ENCODE measurements around the gene CFAP161.

CFAP161 gene, protein sequence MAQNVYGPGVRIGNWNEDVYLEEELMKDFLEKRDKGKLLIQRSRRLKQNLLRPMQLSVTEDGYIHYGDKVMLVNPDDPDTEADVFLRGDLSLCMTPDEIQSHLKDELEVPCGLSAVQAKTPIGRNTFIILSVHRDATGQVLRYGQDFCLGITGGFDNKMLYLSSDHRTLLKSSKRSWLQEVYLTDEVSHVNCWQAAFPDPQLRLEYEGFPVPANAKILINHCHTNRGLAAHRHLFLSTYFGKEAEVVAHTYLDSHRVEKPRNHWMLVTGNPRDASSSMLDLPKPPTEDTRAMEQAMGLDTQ

DNA sequence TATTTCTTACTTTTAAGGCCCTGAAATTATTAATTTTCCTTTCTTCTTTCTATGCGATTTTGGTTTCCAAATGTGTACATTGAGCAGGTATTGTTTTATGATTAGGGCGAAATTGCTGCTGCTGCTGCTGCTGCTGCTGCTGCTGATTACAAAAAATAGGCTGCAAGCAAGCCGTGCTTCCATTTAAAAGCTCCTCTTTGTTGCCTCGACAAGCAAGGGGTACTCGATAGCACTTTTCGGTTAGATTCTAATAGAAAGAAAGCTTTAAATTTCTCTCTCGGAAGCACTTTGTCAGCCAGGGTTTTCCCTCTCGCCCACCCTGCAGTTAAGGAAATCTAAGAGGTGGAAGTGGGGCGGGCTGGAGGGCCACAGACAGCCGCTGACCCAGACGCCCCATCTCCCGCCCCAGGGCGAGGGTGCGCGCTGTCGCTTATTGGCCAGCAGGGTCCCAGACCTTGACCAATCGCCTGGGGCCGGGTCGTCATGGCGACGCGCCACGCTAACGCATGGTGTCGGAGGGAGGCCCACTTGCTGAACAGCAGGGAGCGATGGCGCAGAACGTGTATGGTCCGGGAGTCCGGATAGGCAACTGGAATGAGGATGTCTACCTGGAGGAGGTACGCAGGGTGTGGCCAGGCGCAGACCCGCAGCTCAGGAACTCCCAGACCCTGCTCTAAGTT lies at the start of gene CFAP161:
Gene CFAP161 (plus strand): TSS at position 489 of the 680 bp plus-strand sequence. CDS start 60 bp downstream, at position 549.
- DNase-seq (ENCODE audit: low read depth, low spot score) = no peak

DNA sequence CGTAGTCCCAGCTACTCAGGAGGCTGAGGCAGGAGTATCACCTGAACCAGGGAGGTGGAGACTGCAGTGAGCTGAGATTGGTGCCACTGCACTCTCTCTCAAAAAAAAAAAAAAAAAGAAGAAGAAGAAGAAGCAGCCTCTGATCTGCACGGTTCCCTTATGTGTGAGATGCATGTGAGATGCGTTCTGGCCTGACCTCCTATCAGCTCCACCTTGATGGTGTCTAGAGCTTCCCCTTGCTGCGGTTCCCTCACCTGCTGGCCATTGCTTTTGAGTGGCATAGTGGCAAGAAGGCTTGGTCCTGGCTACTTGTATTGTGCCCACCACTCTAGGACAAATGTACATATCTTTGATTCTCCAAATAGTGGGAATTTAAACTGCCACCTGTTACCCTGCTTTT lies 49.4 kb upstream of the CFAP161 start:
- no peak for DNase-seq (ENCODE audit: low read depth, low spot score)

DNA sequence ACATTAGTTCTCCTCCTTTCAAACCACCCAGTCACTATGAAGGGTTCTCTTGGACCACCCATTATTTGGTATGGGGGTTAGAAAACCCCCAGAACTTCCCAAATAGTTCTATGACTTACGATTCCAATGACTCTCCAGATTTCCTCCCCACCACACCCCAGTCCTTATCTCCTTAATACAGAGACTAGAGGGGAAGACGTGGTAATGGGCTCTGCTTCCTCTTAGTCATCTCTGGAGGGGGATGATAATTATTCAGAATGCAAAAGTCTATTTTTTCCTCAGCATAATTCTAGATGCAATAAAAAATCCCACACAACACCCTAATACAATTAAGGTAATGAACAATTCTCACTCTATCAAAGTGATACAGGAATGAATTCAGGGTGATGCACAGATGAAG lies 48.9 kb upstream of the CFAP161 start:
- no peak for DNase-seq (ENCODE audit: low read depth, low spot score)

DNA sequence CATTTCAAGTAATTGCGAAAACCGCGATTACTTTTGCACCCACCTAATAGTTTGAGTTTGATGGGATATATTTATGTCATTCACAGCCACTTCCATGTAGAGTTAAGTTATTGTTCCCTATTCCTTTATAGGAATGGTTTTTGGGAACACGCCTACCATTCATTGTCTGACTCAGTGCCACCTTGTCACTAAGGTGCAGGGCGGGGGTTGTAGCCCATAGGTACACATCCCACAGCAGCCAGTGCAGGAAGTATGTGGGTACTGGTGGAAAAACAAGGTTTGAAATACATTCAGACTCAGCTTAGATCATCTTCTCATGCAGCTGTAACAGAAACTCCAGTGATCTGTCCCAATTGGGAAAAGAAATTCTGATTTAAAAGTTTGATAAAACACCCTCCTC lies 48.2 kb upstream of the CFAP161 start:
- DNase-seq (ENCODE audit: low read depth, low spot score) = no peak

DNA sequence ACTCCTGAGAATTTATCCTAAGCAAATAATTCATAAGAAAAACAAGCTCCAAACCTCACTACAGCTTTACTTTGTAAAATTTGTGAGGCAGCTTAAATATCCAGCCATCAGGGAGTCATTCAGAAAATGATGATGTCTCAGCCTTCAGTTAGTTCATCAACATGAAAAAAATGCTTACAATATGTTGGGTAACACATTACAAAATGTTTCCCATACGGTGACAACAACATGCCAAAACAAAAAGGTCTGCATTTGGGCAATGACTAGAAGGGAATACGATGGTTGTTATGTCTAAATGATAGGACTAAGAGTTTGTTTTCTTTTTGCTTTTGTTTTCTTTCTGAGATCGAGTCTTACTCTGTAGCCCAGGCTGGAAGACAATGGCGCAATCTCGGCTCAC lies 47.0 kb upstream of the CFAP161 start:
- no peak for DNase-seq (ENCODE audit: low read depth, low spot score)

DNA sequence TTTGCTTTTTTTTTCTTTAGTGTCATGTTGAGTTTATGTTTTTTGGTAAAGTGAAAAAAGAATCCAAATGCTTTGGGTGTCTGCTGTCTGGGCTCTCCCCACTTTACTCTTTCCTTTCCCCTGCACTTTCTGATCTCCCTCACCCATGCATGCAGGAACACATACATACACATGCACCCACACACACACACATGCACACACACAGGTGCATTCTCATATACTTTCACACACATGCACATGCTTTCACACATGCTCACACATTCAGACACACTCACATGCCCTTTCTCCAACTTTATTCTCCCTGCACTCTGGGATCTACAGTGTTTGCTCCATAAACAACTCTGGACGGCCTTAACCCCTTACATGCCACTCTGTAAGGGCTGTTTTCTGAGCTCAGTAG lies 46.4 kb upstream of the CFAP161 start:
- no peak for DNase-seq (ENCODE audit: low read depth, low spot score)

DNA sequence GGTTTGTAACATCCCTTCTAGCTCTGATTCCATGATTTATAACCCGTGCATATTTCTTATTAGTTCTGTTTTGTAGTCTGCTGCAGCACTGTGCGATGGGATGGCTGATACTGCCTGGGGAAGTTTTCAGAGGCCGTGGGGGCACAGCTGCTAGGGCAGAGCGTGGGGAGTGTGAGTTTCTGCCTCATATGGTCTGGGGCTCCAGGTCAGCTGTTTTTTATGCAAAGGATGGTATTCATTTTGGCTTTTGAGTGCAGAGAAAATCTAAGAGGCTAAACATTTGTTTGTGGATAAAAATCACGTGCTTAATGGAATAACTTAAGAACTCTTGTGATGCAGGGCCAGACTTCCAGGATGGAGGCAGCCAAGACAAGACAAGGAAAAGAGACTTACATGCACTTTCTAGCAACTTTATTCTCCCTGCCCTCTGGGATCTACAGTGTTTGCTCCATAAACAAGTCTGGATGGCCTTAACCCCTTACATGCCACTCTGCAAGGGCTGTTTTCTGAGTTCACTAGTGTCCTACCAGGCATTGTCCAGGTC lies 45.5 kb upstream of the CFAP161 start:
- DNase-seq (ENCODE audit: low read depth, low spot score) = no peak

DNA sequence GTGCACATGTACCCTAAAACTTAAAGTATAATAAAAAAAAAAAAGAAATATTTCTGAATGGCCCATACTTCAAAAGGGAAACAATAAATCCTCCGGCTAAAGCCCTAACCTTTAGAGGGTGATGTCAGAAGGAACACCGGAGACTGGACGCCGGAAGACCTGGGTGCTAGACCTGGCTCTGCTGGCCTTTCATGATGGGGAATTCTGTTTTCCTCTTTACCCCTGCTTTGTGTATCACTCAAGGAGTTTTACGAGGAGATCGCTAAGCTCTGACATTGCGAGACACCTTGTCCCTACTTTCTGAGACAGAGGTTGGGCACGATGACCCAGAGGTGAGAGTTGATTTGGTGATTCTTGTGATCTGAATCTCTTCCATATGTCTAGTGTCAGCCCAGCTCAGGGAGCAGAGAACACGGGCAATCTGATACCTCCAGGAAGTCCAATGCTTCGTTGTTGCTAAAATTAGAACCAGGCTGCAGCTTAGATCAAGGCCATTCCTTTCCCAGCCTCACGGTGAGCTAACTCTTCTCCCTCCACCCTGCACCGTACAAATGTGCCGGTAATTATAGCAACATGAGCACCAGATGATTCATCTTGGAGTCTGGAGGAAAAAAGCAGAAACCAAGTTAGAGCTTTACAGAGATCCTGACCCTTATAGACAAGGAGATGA lies 42.0 kb upstream of the CFAP161 start:
- no peak for DNase-seq (ENCODE audit: low read depth, low spot score)

DNA sequence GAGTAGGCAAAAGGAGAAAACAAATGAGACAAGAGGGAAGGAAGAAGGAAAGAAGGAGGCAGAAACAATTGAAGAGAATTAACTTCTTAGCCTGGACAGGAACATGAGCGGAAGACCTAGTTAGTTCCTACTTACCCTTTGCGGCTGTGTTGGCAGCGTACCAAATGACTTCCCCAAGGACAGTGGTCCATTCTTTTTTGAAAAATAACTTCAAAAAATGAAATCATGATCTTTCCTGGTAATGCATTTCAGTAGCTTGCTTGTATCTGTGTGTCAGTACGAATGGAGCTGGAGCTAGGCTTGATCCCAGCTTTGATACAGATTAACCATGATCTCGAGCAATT lies 41.5 kb upstream of the CFAP161 start:
- no peak for DNase-seq (ENCODE audit: low read depth, low spot score)

DNA sequence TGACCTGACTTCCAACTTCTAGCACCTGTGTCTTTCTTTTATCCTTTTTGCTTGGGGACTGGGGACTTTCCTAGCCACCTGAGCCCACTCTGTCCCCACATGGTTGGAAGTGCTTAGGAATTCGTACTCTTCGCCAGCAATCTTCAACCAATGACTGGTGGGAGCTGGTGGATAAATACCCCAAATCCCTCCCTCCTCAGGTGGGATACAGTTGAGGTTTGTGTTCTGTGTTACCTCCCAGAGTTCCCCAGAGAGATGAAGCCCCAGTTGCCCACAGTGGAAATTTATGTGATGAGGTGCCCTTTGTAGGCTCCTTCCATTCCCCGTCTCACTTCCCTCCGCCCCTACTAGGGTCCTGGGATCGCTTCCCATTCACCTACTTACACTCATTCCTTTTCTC lies 40.1 kb upstream of the CFAP161 start:
- no peak for DNase-seq (ENCODE audit: low read depth, low spot score)

DNA sequence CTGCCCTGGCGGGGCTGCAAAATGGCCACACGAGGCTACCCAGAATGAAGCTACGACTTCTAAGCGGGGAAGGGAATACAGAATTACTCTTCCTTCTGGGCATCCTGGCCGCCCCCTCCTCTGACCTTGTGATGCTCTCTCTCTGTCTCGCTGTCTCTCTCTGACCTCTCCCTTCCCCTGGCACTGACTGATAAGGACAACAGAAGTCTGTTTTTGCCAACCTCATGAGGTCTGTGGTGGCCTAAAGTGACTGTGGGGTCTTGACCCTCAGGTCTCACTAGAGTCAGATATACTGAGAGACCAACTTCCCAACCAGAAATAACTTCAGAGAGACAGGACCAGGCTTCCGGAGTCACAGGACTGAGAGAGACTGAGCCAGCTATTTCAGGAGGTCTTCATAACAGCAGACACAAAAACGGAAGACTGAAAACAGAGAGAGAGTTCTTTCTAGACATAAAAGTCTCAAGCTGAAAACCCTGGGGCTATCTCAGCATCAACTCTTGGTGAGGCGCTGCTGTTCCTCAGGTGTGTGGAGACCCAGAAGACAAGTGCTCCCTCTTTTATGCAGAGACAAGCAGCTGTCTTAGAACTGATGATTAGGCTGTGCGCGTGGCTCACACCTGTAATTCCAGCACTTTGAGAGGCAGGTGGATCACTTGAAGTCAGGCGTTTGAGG lies 38.2 kb upstream of the CFAP161 start:
- no peak for DNase-seq (ENCODE audit: low read depth, low spot score)

DNA sequence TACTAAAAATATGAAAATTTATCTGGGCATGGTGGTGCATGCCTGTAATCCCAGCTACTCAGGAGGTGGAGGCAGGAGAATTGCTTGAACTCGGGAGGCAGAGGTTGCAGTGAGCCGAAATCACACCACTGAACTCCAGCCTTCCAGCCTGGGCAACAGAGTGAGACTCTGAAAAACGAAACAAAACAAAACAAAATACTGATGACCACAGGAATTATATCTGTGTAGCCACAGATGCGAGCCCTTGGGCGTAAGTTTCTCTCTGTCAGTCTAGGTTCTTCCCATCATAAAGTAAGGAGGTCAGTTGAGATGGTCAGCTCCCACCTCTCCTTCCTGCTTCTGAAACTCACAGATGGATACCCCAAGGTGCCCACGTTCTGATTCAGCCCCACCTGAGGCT lies 37.7 kb upstream of the CFAP161 start:
- no peak for DNase-seq (ENCODE audit: low read depth, low spot score)

DNA sequence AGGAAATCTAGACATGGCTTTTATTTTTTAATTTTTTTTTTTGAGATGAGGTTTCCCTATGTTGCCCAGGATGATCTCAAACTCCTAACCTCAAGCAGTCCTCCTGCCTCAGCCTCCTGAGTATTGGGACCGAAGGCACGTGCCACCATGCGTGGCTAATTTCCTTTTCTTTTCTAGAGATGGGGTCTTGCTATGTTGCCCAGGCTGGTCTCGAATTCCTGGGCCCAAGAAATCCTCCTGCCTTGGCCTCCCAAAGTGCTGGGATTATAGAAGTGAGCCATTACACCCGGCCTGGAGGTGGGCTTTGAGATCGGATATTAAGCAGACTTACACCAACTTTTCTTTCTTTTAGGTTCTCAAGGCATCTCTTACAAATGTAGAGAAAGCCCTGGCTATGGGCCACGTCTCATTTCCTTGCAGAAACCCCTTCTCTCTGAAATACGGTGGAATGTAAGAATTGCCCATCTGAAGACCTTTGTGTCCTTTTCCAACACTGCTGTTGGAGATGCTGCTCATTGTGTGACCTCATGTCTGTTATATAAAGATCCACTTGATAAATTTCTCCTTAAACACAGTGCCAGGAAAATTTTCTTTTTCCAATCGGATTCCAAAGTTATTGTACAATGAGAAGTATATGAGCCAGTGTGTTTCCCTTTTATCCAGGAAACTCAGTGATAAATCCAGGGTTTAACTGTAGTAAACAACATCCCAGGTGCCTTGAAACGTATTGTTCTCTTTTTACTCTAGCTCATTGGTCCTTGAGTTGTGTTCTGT lies 36.8 kb upstream of the CFAP161 start:
- no peak for DNase-seq (ENCODE audit: low read depth, low spot score)

DNA sequence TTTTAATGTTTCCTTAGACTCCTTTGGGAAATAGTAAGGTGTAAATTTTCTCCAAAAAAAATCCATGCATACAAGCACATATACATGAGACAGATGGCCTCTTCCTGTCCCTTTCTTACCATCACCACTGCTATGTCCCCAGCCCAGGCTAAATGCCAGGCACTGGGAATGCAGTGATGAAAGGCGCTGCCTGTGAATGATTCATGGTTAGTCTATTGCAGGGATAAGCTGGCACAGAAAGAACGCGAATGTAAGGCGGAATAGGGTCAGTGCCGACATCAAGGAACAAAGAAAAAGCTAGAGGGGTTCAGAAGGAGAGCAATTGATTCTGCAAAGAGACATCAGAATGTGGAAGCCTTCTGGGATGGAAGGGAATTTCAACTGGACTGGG lies 36.2 kb upstream of the CFAP161 start:
- no peak for DNase-seq (ENCODE audit: low read depth, low spot score)

DNA sequence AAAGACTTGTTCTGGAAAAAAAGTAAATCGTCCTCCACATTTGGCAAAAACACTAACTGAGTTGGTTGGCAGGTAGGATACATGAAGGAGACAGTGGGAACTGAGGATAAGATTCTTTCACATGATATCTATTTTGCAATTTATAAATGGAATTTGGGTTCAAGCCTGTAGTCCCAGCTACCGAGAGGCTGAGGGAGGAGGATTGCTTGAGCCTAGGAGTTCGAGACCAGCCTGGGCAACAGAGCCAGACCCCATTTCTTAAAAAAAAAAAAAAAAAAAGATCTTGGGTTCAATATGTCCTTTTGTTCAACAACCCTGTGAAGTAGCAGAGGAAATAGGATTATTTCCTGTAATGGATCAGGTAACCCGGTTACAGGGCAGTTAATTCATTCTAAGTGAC lies 35.7 kb upstream of the CFAP161 start:
- no peak for DNase-seq (ENCODE audit: low read depth, low spot score)

DNA sequence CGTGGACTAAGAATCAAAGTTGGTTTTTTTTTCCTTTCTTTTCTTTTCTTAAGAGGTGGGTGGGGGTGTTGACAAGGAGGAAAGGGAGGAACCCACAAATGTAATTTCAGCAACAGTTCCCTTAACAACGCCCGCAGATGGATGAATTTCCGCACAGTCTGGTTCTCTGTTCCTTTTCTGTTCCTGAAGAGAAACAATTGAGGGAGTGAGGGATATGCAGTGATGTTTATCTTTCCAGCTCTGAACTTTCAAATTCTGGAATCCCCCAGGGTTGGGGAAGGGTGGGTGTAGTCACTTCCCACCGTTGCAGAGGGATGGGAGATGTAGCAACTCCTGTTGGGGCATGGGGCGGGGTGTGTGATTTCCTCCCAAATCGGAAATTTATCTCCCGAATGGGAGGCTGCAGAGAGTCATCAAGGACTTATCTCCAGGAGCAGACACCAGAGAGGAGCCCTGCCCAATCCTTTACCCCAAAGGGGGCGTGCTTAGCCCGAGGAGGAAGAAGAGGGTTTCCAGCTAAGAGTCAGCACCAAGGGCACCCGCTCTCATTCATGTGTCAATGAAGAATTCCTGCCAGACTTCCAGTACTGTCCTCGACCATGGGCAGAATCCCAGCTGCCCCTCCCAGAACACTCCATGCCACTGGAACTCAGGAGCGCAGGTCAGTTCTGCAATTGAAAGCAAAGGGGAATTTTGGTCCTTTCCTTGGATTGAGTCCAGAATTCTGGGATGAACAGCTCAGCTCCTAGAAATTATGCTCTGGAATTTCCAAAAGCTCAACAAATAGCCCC lies 35.0 kb upstream of the CFAP161 start:
- no peak for DNase-seq (ENCODE audit: low read depth, low spot score)

DNA sequence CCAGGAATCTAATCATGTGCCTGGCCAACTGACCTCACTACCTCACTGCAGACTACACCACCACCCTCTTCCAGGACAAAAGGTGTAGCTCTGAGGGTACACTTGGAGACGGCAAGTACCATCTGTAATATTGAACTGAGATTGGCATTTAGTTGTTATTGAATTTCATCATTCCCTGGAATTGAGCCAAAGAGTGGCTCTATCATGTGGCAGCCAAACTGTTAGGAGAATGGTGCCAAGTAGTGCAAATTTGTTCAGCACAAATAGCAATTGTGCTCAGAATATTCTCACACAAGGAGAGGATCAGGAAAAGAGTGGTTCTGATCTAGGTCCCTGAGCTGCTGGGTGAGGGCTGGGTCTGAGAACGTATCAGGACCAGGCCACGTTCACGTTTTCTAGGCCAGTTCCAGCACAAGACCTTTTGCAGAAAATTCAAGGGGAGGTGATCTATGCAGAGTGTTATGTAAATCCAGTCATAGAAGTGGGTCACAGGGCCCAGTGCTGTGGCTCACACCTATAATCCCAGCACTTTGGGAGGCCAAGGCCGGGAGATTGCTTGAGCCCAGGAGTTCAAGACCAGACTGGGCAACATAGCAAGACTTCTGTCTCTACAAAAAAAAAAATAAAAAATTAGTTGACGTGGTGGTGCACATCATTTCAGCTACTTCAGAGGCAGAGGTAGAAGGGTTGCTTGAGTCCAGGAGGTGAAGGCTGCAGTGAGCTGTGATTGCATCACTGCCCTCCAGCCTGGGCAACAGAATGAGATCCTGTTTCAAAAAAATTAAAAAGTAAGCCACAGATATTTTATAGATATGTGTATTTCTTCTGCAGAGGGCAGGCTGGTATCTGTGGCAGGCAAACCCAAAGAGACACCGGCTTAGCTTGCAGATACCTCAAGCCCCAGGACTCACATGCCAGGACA lies 31.9 kb upstream of the CFAP161 start:
- no peak for DNase-seq (ENCODE audit: low read depth, low spot score)

DNA sequence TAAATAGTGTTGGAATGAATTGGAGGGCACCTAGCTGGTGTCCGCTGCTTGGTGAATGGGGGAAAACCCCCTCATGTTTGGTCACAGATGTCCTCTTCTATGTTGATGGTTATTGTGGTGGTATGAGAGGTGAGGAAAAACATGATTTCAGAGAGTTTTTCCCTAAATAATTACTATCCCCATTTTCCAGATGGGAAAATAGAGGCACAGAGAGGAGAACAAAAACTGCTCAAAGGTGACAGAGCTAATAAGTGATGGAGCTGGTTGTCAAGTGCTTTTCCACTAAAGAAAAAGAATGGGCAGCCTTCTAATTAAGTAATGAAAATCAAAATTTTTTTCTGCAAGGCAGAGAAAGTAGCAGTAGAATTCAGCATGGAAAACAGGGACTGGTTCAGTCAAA lies 30.2 kb upstream of the CFAP161 start:
- no peak for DNase-seq (ENCODE audit: low read depth, low spot score)

DNA sequence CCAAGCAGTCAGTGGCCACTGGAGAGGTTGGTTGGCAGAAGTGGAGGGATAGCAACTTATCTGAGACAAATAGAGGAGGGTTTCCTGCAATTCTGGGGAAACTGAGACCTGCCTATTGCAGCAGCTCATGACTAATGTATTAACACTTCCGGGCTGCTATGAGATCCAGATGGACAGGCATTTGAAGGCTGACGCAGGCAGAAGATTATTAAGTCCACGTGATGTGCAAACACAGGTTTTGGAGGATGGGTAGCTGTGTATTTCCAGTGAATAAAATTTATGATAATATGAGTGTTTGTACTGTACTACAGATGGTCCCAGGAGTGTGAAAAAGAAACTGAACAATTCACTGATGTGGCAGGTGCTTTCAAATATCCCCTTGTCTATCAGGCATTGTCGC lies 28.5 kb upstream of the CFAP161 start:
- DNase-seq (ENCODE audit: low read depth, low spot score) = no peak

DNA sequence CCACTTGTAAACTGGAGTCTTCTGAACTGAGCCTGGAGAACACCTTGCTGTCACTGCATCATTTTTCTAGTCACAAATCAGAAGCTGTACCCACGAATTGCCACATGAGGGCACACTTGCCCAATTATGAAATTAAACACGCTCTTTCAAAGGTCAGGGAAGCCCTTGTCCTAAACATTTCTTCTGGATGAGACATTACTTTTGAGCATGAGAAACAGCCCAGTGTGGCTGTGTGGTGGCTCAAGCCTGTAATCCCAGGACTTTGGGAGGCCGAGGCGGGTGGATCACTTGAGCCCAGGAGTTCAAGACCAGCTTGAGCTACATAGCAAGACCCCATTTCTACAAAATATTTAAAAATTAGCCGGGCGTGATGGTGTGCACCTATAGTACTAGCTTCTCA lies 27.5 kb upstream of the CFAP161 start:
- no peak for DNase-seq (ENCODE audit: low read depth, low spot score)
